HCT116 (cell line): ENCODE measurements around the gene TIPRL. TPM values are rescaled to one million over a fixed set of nuclear protein-coding genes. Genes with fewer than 3 reads are reported as not detected.

Experiments
- ATAC-seq: fragments of 200-7000 bp; cut with Tn5 transposase; 2 replicates; pipeline ENCODE4 v1.9.1; 2020; ENCODE audit warnings: mild to moderate bottlenecking, moderate library complexity
- BruUV-seq: library from RNA; stranded (reverse); fragments of 400-500 nt; replicated peaks from 2 replicates; lab custom pipeline; 2021; lab: Mats Ljungman, UMichigan
- CTCF ChIA-PET: fragments of 300-600 bp; sonication (Branson Sonifier 250); formaldehyde crosslinking; loops from one replicate; lab custom pipeline; 2021; ENCODE audit warnings: antibody characterized with exemption; lab: Charles Lee
- POLR2A ChIA-PET: fragments of 300-600, 350-600 bp; sonication (Branson Sonifier 250); formaldehyde crosslinking; loops from one replicate; lab custom pipeline; 2021; ENCODE audit warnings: antibody characterized with exemption; lab: Charles Lee
- RAD21 ChIA-PET, 2 experiments: fragments of 300-600 bp; sonication (Branson Sonifier 250); formaldehyde crosslinking; loops; one replicate each; lab custom pipeline; 2023; ENCODE audit warnings: low total read pairs in 2 of 2; ENCODE audit not compliant: uncharacterized antibody in 2 of 2, unreplicated experiment in 2 of 2, low non-redundant PET in 1 of 2; lab: Charles Lee
- DNase-seq: peaks from one replicate; pipeline ENCODE4 v3.0.0-alpha.2; 2010; ENCODE audit warnings: low read depth, low spot score
- H2AFZ ChIP-seq: fragments of 200-600 bp; shearing (Covaris generic), sonication (generic); 2 replicates; pipeline ENCODE4 v1.6.1; 2017; ENCODE audit warnings: low read depth, mixed run types, mixed read lengths, antibody characterized with exemption, low read length; ENCODE audit not compliant: poor library complexity, severe bottlenecking
- H3K27ac ChIP-seq: 2 replicates; pipeline ENCODE4 v1.5.1; 2012; ENCODE audit warnings: low read depth, low read length
- H3K27me3 ChIP-seq: fragments of 200-600 bp; sonication (generic); 2 replicates; pipeline ENCODE4 v1.6.1; 2016; ENCODE audit warnings: mixed run types, low read length, mixed read lengths; ENCODE audit not compliant: insufficient read depth
- H3K36me3 ChIP-seq, 2 experiments: fragments of 200-500 bp in 1 of 2; fragments of 200-600 bp in 1 of 2; sonication (Bioruptor generic) in 1 of 2; sonication (generic) in 1 of 2; 2 replicates each; pipeline versions ENCODE4 v1.5.1 to v1.6.1; 2014 to 2016; ENCODE audit warnings: low read length in 2 of 2, inconsistent platforms in 1 of 2, mixed read lengths in 1 of 2, mixed run types in 1 of 2; ENCODE audit not compliant: insufficient read depth in 2 of 2, control insufficient read depth in 1 of 2
- H3K4me1 ChIP-seq, 2 experiments: fragments of 200-600 bp in 1 of 2; sonication (generic) in 1 of 2; 2 replicates each; pipeline versions ENCODE4 v1.5.1 to v1.6.1; 2012 to 2017; ENCODE audit warnings: low read length in 2 of 2, inconsistent platforms in 1 of 2, mild to moderate bottlenecking in 1 of 2, mixed read lengths in 1 of 2, mixed run types in 1 of 2, moderate library complexity in 1 of 2; ENCODE audit not compliant: insufficient read depth in 2 of 2, control insufficient read depth in 1 of 2
- H3K4me2 ChIP-seq: fragments of 200-600 bp; sonication (generic); 2 replicates; pipeline ENCODE4 v1.6.1; 2017; ENCODE audit warnings: mixed run types, low read length, mixed read lengths
- H3K4me3 ChIP-seq, 2 experiments: fragments of 200-600 bp in 1 of 2; sonication (generic) in 1 of 2; replicated peaks in 1 of 2; 2 replicates each; pipeline ENCODE4 v1.5.1; 2011 to 2016; ENCODE audit warnings: low read length in 2 of 2, control low read depth in 1 of 2, low read depth in 1 of 2, mild to moderate bottlenecking in 1 of 2, mixed read lengths in 1 of 2, mixed run types in 1 of 2
- H3K79me2 ChIP-seq: fragments of 200-600 bp; sonication (generic); 2 replicates; pipeline ENCODE4 v1.6.1; 2017; ENCODE audit warnings: mild to moderate bottlenecking, mixed run types, low read length, moderate library complexity, mixed read lengths; ENCODE audit not compliant: insufficient read depth
- H3K9ac ChIP-seq: fragments of 200-600 bp; sonication (generic); 2 replicates; pipeline ENCODE4 v1.6.1; 2016; ENCODE audit warnings: low read length, mixed read lengths
- H3K9me2 ChIP-seq: fragments of 200-600 bp; sonication (generic), shearing (Covaris generic); 2 replicates; pipeline ENCODE4 v1.6.1; 2017; ENCODE audit warnings: mixed run types, mild to moderate bottlenecking, moderate library complexity; ENCODE audit not compliant: insufficient read depth
- H3K9me3 ChIP-seq, 2 experiments: fragments of 200-500 bp in 1 of 2; fragments of 200-600 bp in 1 of 2; sonication (Bioruptor generic) in 1 of 2; sonication (generic) in 1 of 2; 2 replicates each; pipeline ENCODE4 v1.6.1; 2014 to 2017; ENCODE audit warnings: low read length in 2 of 2, mixed read lengths in 2 of 2, inconsistent platforms in 1 of 2, low read depth in 1 of 2, mild to moderate bottlenecking in 1 of 2, mixed run types in 1 of 2, moderate library complexity in 1 of 2; ENCODE audit not compliant: control insufficient read depth in 1 of 2, insufficient read depth in 1 of 2
- H4K20me1 ChIP-seq: fragments of 200-600 bp; sonication (generic), shearing (Covaris generic); 2 replicates; pipeline ENCODE4 v1.6.1; 2017; ENCODE audit warnings: mixed run types, mild to moderate bottlenecking, moderate library complexity; ENCODE audit not compliant: insufficient read depth
- EGR1 ChIP-seq: IDR thresholded peaks from 2 replicates; pipeline ENCODE4 v1.6.1; 2012; ENCODE audit warnings: low read depth
- EZH2 ChIP-seq: fragments of 200-600 bp; sonication (generic); IDR thresholded peaks from 2 replicates; pipeline ENCODE4 v1.6.1; 2017; ENCODE audit warnings: antibody characterized with exemption, mixed run types
- EZH2phosphoT487 ChIP-seq: fragments of 200-600 bp; IDR thresholded peaks from 2 replicates; pipeline ENCODE4 v1.6.1; 2018; ENCODE audit warnings: antibody characterized with exemption, borderline replicate concordance
- RAD21 ChIP-seq: IDR thresholded peaks from 2 replicates; pipeline ENCODE4 v1.6.1; 2012; ENCODE audit warnings: low read depth, mild to moderate bottlenecking
- SIN3A ChIP-seq: IDR thresholded peaks from 2 replicates; pipeline ENCODE4 v1.6.1; 2012; ENCODE audit warnings: low read depth
- TCF7L2 ChIP-seq: IDR thresholded peaks from 2 replicates; pipeline ENCODE4 v1.7.0; 2011; ENCODE audit warnings: borderline replicate concordance, inconsistent platforms; ENCODE audit not compliant: insufficient read depth, insufficient read length; ENCODE audit errors: extremely low read depth
- ZFX ChIP-seq: fragments of 450-650 bp; IDR thresholded peaks from 2 replicates; pipeline ENCODE4 v1.6.1; 2017
- ZNF274 ChIP-seq: fragments of 200-500 bp; sonication (Bioruptor generic); IDR thresholded peaks from 2 replicates; pipeline ENCODE4 v1.6.1; 2014; ENCODE audit warnings: mild to moderate bottlenecking, low read depth, low read length, inconsistent platforms
- intact Hi-C: fragments of 100-400 bp; cut with micrococcal nuclease; formaldehyde crosslinking; loops from 2 replicates; pipeline ENCODE4 v1.10.0; 2022
- total RNA-seq: library from RNA; stranded (reverse); gene quantifications from one replicate; pipeline ENCODE4 v1.2.1, GENCODE V29; 2021; ENCODE audit not compliant: unreplicated experiment
- TF ChIP-seq, protein P1 (sequence below): IDR thresholded peaks from 2 replicates; pipeline ENCODE4 v1.6.1; 2012; ENCODE audit warnings: low read depth

Gene TIPRL
- total RNA-seq, 1 experiment from 2014 or later: 36.4 TPM

- H3K4me3 ChIP-seq: no peak overlapping the region
- TF ChIP-seq SIN3A: no peak
- ChIA-PET POLR2A (no interaction called here), CTCF (no interaction called here), RAD21 (no interaction called here)
- H3K36me3 ChIP-seq: peaks cover 6 to 8% of the 10 kb centered on the region in 2 experiments; a peak in 2 of 4 replicates
- BruUV-seq: no TSS peak
- no peaks in the 10 kb centered on the region for H3K4me1 ChIP-seq
- no peaks in the 10 kb centered on the region for H4K20me1 ChIP-seq
- no peaks in the 10 kb centered on the region for H3K79me2 ChIP-seq
- no peak overlapping the region for H3K27ac ChIP-seq
- no peak overlapping the region for H3K4me2 ChIP-seq
- intact Hi-C loops: no loop called here
- H2AFZ ChIP-seq: no peak overlapping the region
- H3K9me3 ChIP-seq: no peaks in the 10 kb centered on the region
- H3K27me3 ChIP-seq: no peaks in the 10 kb centered on the region
- ATAC-seq: no peak
- no peaks in the 10 kb centered on the region for H3K9me2 ChIP-seq
- H3K9ac ChIP-seq: no peak overlapping the region
- no peak for DNase-seq
These were observed 16.7 kb downstream of the TIPRL start for GRCh38 chr1:168195199-168196135.

DNA sequence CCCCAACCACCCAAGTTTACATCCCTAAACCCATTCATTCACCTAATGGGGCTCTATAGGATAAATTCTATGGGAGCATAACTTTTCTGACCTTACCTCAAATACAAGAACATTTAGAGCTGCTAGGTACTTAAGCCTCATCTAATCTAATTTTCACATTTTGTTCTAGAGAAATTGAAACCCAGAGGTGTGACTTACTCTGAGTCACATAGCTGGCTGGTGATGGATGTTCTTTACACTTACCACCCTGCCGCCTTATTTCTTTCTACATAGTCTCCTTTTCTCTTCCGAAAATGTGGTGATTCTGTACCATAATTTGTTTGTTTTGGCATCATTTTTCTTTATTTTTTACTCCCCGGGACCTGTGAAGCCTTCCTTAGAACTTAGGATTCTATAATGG, 20.3 kb downstream of the TIPRL start:
- H3K27ac ChIP-seq: no peak overlapping the region
- no peak overlapping the region for H3K4me3 ChIP-seq
- no peak for DNase-seq
- no peaks in the 10 kb centered on the region for H4K20me1 ChIP-seq
- intact Hi-C loops: no loop called here
- H3K4me1 ChIP-seq: no peaks in the 10 kb centered on the region
- POLR2A ChIA-PET: no interaction called here
- RAD21 ChIA-PET: no interaction called here
- no TSS peak for BruUV-seq
- H3K79me2 ChIP-seq: no peaks in the 10 kb centered on the region
- no peaks in the 10 kb centered on the region for H3K9me2 ChIP-seq
- TF ChIP-seq EZH2phosphoT487 (no peak), TCF7L2 (no peak), RAD21 (no peak), EZH2 (no peak), ZNF274 (no peak), ZFX (no peak), EGR1 (no peak)
- TF ChIP-seq, protein P1, sequence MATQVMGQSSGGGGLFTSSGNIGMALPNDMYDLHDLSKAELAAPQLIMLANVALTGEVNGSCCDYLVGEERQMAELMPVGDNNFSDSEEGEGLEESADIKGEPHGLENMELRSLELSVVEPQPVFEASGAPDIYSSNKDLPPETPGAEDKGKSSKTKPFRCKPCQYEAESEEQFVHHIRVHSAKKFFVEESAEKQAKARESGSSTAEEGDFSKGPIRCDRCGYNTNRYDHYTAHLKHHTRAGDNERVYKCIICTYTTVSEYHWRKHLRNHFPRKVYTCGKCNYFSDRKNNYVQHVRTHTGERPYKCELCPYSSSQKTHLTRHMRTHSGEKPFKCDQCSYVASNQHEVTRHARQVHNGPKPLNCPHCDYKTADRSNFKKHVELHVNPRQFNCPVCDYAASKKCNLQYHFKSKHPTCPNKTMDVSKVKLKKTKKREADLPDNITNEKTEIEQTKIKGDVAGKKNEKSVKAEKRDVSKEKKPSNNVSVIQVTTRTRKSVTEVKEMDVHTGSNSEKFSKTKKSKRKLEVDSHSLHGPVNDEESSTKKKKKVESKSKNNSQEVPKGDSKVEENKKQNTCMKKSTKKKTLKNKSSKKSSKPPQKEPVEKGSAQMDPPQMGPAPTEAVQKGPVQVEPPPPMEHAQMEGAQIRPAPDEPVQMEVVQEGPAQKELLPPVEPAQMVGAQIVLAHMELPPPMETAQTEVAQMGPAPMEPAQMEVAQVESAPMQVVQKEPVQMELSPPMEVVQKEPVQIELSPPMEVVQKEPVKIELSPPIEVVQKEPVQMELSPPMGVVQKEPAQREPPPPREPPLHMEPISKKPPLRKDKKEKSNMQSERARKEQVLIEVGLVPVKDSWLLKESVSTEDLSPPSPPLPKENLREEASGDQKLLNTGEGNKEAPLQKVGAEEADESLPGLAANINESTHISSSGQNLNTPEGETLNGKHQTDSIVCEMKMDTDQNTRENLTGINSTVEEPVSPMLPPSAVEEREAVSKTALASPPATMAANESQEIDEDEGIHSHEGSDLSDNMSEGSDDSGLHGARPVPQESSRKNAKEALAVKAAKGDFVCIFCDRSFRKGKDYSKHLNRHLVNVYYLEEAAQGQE: no peak
- TF ChIP-seq, all 23 proteins: peak for 0
- peaks cover 6 to 7% of the 10 kb centered on the region in 2 experiments; a peak in 3 of 4 replicates for H3K36me3 ChIP-seq
- H3K27me3 ChIP-seq: no peaks in the 10 kb centered on the region
- ATAC-seq: no peak
- CTCF ChIA-PET: no interaction called here
- no peak overlapping the region for H3K4me2 ChIP-seq
- no peak overlapping the region for H2AFZ ChIP-seq
- H3K9me3 ChIP-seq: no peaks in the 10 kb centered on the region
- H3K9ac ChIP-seq: no peak overlapping the region
